Keratinocyte (primary cell): ENCODE measurements around the gene PLA2G6.
"Not testable (repeated sequence)": the region's sequence is repeated elsewhere in the genome, so short reads cannot be mapped to it uniquely, and the experiment has no call there.

Source experiments
- EZH2 ChIP-seq: IDR thresholded peaks from one replicate; pipeline ENCODE4 v1.6.1; 2012; ENCODE audit warnings: inconsistent platforms, mild to moderate bottlenecking, low read length, moderate library complexity
- TF ChIP-seq, protein P1 (sequence below), 3 experiments: IDR thresholded peaks in 1 of 3; conservative IDR thresholded peaks in 1 of 3; optimal IDR thresholded peaks in 1 of 3; 2 replicates in 2 of 3; 3 replicates in 1 of 3; pipeline versions ENCODE3 to v1.5.1; 2011; ENCODE audit warnings: low read length in 3 of 3, mild to moderate bottlenecking in 3 of 3, moderate library complexity in 2 of 3, control low read depth in 1 of 3, inconsistent platforms in 1 of 3; ENCODE audit not compliant: insufficient read depth in 2 of 3; ENCODE audit errors: extremely low read depth in 1 of 3

DNA sequence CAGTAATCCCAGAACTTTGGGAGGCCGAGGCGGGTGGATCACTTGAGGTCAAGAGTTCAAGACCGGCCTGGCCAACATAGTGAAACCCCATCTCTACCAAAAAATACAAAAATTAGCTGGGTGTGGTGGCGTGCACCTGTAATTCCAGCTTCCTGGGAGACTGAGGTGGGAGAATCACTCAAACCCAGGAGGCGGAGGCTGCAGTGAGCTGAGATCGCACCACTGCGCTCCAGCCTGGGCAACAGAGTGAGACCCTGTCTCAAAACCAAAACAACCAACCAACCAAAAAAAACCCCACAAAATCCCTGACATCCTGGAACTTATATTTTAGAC lies 3.1 kb downstream of the PLA2G6 start:
- TF ChIP-seq, protein P1, sequence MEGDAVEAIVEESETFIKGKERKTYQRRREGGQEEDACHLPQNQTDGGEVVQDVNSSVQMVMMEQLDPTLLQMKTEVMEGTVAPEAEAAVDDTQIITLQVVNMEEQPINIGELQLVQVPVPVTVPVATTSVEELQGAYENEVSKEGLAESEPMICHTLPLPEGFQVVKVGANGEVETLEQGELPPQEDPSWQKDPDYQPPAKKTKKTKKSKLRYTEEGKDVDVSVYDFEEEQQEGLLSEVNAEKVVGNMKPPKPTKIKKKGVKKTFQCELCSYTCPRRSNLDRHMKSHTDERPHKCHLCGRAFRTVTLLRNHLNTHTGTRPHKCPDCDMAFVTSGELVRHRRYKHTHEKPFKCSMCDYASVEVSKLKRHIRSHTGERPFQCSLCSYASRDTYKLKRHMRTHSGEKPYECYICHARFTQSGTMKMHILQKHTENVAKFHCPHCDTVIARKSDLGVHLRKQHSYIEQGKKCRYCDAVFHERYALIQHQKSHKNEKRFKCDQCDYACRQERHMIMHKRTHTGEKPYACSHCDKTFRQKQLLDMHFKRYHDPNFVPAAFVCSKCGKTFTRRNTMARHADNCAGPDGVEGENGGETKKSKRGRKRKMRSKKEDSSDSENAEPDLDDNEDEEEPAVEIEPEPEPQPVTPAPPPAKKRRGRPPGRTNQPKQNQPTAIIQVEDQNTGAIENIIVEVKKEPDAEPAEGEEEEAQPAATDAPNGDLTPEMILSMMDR (optimal IDR thresholded peaks at IDR 0.05 in 1 of 3, IDR thresholded peaks at IDR 0.05 in 1 of 3, conservative IDR thresholded peaks at IDR 0.05 in 1 of 3; ENCODE audit: extremely low read depth in 1 of 3, insufficient read depth in 2 of 3, low read length in 3 of 3): not testable (repeated sequence)
- TF ChIP-seq EZH2: not testable (repeated sequence)
